Prostate gland (tissue), 2 donors: ENCODE results near the gene CAMK2B.

ENCODE experiments used
- CTCF ChIP-seq, 4 experiments: fragments of 200-600 bp in 2 of 4; fragments of 450-650 bp in 2 of 4; sonication (generic) in 2 of 4; IDR thresholded peaks; 1 replicate in 3 of 4; 2 replicates in 1 of 4; pipeline ENCODE4 v1.5.1; 2016 to 2019; ENCODE audit warnings: antibody characterized with exemption in 4 of 4, mild to moderate bottlenecking in 2 of 4, moderate library complexity in 2 of 4
- POLR2A ChIP-seq: fragments of 450-650 bp; IDR thresholded peaks from one replicate; pipeline ENCODE4 v1.6.1; 2016; ENCODE audit warnings: antibody characterized with exemption, mild to moderate bottlenecking

DNA sequence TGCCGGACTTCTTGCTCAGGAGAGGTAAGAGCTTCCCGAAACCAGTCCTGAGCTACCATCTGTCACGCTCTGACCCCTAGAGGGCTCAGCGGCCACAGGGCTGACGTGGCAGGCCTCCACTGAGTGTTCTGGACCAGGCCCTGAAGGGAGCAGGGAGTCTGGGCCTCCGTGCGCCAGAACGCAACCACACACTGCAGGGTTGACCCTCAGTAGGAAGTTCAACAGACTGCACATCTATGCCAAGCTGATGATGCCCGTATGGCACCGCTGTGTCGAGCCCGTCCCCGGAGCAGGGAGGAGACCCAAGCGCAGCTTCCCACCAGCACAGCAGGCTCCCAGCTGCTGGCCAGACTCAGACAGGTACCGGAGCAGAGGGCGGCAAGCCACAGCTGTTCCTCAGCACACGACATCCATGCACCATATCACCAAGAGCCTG lies 39.2 kb downstream of the CAMK2B start:
- TF ChIP-seq CTCF (IDR thresholded peaks at IDR 0.05) (no peak), POLR2A (no peak)
